Mucosa of gallbladder (tissue), 1 donor: Measurements from ENCODE around the gene IKBKG. TPM values are rescaled to one million over a fixed set of nuclear protein-coding genes. Genes with fewer than 3 reads are reported as not detected.
"Not testable (repeated sequence)": the region's sequence is repeated elsewhere in the genome, so short reads cannot be mapped to it uniquely, and the experiment has no call there.

ENCODE experiments used
- DNase-seq: peaks from one replicate; pipeline ENCODE4 v3.0.0-alpha.2; 2020; ENCODE audit warnings: low spot score
- total RNA-seq: library from RNA; stranded (reverse); gene quantifications from one replicate; pipeline ENCODE4 v1.2.1, GENCODE V29; 2021
- donor health status: DM: no; HTN: no; CAD: no.

Gene IKBKG, protein sequence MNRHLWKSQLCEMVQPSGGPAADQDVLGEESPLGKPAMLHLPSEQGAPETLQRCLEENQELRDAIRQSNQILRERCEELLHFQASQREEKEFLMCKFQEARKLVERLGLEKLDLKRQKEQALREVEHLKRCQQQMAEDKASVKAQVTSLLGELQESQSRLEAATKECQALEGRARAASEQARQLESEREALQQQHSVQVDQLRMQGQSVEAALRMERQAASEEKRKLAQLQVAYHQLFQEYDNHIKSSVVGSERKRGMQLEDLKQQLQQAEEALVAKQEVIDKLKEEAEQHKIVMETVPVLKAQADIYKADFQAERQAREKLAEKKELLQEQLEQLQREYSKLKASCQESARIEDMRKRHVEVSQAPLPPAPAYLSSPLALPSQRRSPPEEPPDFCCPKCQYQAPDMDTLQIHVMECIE
- total RNA-seq, result 31.2 TPM

DNA sequence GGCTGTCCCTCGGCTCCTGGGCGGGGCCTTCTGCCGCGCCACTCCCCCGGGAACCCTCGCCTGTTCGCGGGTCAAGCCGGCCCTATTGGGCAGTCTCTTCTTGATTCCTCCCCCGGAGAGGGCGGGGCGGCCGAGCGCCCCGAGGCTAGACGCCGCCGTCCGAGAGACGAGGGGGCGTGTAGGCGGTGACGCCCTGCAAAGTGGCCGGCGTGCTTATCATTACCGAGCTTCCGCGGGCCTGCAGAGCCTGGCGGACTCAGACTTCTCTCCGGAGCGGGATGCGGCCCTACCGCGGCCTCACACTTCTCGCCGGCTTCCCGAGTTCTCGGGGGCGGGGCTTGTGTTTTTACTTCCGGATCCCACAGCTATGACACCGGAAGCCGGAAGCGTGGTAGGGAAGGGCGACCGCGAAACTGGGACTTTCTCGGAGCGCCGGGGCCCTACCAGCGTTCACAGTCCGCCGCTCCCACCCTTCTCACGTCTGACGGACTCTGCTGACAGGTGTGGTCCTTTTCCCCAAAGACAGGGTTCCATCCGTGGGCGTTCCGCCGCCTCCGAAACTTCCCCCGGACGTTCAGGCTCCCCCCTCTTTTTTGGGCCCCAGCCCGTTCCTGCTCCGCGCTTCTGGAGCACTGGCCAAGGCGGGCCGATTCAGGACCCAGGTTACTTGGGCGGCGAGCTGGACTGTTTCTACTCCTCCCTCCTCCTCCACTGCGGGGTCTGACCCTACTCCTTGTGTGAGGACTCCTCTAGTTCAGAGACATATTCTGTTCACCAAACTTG lies at the start of gene IKBKG:
Gene IKBKG (plus strand): TSS at position 376 of the 783 bp plus-strand sequence. CDS start 4,383 bp downstream, outside the sequence.
- peak; percentile 88 for DNase-seq

DNA sequence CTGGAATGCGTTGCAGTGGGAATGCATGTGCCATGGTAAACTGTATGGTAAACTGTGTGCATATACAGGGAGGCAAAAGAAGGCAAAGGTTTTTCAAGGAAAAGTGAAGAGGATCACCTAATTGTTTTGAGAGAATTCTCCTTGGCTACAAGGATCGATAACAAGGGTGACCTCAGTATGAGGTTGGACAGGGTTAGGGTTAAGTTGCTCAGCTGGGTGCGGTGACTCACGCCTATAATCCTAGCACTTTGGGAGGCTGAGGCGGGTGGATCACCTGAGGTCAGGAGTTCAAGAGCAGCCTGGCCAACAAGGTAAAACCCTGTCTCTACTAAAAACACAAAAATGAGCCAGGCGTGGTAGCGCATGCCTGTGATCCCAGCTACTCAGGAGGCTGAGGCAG lies 46.0 kb upstream of the IKBKG start:
- DNase-seq, result not testable (repeated sequence)

DNA sequence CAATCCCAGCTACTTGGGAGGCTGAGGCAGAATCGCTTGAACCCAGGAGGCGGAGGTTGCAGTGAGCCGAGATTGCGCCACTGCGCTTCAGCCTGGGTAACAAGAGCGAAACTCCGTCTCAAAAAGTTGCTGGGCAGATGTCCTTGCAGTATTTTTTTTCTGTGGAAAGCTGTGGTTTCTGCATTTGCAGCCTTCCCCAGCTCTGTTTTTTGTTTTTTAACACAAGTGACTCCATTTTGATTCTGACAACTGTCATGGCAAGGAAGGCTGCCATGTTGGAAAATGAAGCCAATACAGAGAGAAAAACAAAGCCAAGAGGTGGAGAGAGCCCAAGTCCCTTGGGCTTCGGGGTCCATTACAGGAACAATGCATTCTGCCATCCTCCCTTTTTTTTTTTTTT lies 45.3 kb upstream of the IKBKG start:
- no peak for DNase-seq

DNA sequence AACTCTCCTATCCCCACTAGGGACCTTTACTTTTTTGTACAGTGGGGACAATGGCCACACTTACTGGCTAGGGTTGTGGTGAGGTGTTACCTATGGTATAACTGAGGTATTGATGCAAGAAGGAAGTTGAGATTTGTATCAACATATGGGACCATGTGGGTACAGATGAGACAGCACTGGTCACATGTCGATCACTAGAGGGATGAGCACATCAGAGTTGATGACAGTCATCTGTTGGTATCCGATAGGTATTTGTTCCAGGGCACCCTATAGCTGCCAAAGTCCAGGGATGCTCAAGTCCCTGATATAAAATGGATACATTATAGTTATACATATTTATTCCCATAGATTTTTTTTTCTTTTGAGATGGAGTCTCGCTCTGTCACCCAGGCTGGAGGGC lies 44.4 kb upstream of the IKBKG start:
- DNase-seq, result no peak

DNA sequence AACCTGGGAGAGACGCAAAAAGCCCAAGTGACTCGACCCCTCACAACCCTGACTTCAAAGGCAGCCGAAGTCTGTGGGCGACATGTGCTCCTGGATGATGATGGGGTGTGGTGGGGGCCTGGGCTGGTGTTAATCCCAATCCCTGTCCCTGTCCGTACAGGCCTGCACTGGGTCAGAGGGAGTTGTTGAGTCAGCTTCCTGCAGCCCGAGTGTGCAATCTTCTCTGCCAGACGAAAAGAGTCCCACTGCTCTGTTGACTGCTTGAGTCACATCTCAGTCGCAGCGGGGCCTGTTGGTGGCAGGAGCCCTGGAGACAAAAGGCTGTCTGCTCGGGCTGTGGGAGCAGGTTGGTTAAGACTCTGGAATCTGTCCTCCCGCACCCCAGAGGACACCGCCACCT lies 41.7 kb upstream of the IKBKG start:
- DNase-seq, result no peak

DNA sequence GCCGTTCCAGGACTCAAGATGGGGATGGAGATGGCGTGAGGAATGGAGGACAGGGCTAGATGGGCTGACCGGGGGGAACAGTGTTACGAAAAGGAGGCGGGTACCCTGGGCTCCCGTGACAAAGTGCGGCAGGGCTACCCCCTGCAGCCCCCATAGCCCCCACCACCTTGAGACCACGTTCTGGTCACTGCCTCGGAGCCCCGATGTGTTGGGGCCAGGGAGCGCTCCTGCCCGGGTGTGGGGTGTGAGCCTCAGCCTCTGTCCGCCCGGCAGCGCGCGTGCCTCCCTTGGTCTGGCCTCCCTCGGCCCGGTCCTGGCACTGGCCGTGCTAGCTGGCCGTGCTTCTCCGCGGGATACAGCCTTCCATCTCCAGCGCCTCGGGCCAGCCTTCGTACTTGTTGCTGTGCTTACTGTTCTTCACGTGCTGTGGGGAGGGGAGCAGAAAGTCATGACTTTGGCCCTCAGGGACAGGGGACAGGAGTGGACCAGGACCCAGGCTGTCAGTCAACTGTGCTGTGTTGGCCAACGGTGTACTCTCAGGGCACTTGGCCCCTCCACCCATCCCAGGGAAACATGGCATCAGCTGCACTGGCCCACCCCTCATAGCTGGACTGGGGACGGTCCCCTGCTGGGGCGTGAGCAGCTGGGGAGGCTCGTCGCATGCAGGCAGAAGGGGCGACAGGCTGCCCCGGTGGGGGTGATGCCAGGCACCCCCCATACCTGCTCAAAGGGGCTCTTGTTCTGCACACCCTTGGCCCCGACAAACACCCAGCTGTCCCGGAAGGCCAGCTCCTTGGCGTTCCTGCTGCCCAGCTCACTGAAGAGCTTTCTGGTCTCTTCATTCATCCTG lies 40.7 kb upstream of the IKBKG start:
- no peak for DNase-seq

DNA sequence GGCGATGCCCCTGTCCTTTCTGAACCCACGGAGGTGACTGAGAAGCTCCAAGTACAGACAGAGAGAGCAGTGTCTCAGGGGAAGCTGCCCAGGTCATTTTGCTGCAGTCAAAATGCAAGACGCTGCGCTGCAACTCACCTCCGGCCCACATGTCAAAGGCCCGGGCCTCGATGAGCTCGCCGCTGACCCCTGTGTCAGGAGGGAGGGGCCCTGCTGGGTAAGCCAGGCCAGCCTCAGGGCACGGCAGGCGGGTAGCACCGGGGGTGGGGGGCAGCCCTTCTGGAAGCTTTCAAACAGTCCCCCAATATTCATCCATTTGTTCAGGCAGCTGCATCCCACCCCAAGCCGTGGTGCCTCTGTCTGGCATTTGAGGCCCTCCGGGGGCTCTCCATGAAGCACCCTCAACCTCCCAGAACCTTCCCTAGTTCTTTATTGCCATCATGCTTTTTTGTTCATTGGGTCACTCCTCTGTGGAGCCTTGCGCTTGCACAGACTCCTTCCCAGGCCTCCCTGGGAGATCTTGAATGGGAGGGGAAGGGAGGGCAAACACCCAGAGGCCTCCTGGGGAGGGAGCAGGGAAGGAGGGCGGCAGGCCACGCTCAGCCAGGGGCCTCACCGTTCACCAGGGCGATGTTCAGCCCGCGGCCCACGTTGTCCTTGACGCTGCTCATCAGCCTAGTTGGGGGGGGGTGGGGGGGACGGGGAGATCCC lies 39.6 kb upstream of the IKBKG start:
- no peak for DNase-seq

DNA sequence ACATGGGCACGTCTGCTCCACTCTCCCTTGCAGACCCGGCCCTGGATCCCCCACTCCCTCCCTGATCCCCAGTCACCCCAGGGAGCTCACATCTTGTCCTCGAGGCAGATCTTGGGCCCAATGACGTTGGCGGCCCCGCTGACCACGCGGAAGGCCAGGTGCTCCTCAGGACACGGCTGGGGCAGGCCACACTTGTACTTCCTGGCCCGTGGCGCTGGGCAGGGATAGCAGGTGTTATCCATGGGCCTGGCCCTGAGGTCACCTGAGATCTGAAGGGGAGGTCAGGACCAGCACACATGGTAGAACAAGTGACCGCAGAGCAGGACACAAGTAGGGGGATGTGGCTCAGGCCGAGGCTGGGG lies 39.1 kb upstream of the IKBKG start:
- DNase-seq, result no peak

DNA sequence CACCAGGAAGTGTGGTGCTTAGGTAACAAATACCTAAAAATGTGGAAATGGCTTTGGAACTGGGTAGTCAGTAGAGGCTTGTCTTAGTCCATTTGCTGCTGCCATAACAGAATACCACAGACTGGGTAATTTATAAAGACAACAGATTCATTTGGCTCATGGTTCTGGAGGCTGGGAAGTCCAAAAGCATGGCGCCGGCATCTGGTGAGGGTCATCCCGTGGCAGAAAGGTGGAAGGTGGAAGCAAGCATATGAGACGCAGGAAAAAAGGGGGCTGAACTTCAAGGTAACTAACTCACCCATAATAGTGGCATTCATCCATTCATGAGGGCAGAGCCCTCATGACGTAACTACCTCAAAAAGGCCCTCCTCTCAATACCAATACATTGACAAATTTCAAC lies 38.0 kb upstream of the IKBKG start:
- DNase-seq, result no peak

DNA sequence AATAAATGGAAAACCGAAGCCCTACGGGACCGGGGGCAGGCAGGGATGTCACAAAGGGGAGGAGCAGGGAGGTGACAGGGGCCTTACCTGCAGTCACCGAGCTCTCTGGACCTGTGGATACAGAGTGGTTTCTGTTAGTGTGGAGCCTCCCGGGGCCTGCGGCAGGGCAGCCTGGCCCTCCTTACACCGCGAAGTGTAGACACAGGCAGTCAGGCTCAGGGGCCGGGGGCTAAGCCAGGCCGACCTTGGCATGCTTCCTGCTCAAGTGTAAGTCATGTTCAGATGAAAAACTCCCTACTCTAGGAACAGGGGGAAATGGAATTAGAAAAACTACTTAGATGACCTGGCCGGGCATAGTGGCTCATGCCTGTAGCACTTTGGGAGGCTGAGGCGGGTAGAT lies 35.7 kb upstream of the IKBKG start:
- DNase-seq, result no peak

DNA sequence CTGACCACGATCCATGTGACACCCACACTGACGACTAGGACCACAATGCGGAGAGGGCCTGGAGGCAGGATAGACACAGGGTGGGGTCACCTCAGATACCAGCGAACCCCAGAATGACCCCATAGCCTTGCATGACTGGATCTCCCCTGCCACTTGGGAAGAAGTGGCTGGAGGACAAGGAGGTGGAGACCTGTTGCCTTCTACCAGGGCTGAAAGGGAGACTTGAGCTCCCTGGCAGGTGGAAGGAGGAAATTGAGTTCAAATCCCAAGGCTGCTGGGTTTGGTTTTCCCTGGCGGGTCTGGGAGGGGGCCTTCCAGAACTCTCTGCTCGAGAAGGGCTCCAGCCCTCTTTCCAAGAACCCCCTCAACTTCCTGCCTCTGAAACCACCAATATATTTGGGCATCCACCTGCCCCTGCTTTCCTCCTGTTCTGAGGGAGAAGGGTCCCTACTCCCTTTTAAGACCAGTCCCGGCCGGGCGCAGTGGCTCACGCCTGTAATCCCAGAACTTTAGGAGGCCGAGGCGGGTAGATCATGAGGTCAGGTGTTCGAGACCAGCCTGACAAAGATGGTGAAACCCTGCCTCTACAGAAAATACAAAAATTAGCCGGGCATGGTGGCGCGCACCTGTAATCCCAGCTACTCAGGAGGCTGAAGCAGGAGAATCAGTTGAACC lies 34.4 kb upstream of the IKBKG start:
- no peak for DNase-seq

DNA sequence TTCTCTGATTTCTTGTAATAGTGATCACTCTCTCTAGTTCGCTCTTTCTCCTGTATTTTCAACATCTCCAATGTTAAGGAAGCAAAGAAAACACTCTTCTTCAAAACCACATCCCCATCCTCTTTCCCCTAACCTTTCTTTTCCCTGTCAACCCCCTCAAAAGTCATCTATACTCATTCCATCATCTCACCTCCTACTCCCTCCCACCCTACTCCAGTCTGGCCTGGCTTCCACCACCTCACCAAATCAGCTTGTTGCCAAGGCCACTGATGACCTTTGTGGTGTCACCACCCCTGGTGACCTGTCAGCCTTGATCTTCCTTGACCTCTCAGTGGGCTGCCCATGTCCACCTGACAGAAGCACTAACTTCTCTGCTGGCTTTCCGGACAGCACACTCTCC lies 33.7 kb upstream of the IKBKG start:
- no peak for DNase-seq

DNA sequence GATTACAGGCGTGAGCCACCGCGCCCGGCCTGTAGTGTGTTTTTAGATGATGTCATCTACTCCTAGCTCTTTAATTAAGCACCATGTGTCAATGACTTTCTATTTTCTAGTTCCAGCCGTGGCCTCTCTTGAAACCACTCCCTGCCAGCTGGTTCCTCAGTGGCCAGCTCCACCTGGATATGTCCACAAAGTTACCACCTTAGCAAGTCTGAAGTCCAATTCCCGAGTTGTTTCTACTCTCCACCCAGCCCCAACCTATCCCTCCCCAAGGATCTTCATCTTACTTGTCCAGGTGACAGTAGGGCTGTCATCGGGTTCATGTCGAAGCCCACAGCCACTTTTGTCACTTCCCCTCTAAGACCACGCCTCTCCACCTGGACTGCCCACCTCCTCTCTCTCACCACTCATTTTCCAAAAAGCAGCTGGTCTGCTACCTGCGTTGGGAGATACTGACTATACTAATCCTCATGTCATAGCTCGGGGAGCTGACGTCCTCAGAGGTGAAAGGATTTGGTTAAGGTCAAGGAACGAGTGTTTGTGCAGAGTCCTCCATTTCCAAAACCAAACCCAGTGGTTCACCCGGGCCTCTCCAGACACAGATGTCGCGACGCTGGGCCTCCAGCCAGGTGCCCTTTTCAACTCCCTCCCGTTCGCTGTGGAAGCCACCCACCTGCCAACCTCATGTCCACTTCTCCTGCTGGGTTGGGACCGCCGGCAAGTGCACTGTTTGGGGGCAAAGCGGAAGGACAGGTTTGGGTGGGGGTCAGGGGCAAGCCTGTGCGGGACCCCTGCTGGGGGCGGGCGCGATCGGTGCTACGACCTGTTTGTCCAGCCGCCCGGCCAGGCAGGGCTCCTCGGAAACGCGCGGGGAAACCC lies 32.1 kb upstream of the IKBKG start:
- DNase-seq, result no peak

DNA sequence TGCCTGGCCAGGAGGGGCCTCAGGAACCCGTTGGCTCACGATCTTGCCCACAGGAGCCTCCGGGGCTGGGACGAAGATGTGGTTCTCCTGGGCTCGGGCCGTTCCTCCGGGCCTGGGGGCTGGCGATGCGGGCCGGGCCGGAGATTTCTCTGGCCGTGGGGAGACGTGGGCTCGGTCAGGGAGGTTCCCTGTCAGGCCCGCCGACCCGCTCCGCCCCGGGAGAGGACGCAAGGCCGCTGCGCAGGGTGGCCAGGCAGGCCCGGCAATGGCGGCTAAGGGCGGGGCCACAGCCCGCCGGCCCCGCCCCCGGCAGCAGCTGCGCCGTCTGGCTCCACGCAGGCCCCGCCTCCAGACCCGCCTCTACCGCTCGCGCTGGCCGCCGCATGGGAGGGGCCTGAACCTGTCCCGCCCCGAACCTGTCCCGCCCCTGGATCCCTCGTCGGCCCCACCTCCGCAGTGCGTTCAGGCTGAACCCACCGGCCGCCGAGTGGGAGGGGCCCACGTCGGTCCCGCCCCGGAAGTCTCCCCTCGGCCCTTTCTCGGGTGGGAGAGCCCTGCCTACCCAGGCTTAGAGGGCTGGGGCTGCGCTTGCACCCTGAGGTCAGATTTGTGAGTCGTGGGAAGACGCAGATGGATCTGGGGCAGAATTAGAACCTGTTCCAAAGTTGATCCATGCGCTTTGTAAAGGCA lies 31.3 kb upstream of the IKBKG start, which contains the start of gene FAM3A:
Gene FAM3A (minus strand): TSS at position 267 of the 690 bp plus-strand sequence. CDS start 460 bp downstream, outside the sequence.
- DNase-seq, result peak; percentile 93

DNA sequence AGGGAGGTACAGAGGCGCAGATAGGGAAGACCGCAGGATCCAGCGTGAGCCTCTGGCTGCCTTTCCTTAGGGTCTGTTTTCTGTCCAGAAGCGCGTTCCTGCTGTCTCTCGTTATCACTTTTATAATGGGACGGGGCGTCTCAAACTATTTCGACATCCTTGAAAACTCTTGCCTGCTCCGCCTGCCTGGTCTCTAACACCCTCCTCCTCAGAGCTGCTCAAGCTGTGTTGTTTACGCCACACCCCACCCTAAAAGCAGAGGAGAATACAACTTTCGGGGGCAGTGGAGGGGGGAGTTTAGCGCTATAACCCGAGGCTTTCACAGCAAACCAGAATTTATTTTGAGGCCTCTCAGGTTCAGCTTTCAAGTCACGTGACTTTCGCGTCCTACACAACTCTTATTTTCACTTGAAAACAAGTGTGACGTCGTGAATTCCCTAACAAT lies 30.7 kb upstream of the IKBKG start:
- DNase-seq, result peak; percentile 62

DNA sequence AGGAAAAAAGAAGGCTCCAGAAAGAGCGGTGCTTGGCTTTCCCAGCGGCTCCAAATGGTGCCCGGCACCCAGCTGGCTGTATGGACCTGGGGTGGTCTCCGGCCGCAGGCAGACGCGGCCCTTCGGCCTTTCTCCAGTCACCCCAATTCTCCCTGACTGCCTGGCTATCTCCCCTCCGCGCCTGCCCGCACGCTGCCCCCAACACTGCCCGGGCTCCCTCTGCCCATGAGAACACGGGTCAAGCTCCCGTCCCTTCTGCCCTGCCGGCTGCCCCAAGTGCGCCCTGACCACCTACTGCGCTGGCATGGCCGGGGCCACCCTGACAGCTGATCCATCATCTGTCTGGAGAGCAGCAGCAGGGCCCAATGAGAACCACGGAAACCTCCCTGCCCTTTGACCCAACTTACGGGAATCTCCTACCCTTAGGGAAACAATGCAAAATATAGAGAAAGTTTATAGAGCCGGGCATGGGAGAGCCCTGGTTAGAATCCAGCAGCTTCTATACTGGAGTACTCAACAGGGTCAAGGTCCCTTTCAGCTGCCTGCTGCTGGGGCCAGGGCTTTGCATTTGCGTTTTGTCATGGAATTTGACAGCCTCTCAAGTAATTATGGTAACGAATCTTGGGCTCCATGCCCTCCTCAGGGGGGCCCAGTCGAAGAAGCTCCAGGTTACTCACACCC lies 30.2 kb upstream of the IKBKG start:
- no peak for DNase-seq

DNA sequence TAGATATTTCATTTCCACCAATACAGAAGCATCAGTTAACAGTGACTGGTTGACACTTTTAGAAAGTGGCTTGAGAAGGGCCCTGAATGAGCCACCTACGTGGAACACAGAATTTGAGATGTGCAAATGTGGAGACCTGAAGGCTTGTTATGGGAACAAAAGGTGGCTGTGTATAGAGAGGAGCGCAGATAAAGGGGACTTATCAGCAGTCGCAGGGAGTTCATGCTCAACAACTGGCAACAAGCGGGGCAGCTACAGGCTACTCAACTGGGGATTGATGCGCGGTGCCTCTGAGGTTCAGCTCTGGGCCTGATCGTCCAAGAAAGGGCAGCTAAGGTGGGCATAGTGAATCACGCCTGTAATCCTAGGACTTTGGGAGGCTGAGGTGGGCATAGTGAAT lies 28.0 kb upstream of the IKBKG start:
- DNase-seq, result no peak
